GM15510 (cell line): ENCODE results near the gene GPM6B.

ENCODE experiments used
- POLR2A ChIP-seq: IDR thresholded peaks from 3 replicates; pipeline ENCODE4 v1.6.1; 2011; ENCODE audit warnings: borderline replicate concordance; ENCODE audit not compliant: insufficient read length; ENCODE audit errors: extremely low read depth

Gene GPM6B

DNA sequence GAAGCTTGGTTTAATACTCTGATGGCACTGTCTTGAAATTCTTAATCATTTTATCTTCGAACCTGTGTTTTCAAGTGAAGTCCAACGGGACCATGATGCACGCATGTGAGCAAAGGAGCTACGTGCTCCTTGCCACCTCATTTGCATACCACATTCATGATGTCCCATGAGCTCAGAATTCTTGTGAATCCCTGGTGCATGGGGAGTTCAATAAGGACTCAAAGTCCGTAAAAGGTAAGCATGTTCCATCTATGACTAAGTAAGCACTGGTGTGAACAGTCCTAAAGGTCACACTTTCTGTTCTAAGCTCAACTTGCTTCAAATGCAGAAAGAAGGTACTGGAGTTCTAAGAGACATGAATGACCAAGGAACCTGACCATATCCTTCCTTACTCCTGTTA lies 13.1 kb upstream of the GPM6B start:
- TF ChIP-seq POLR2A, result no peak

DNA sequence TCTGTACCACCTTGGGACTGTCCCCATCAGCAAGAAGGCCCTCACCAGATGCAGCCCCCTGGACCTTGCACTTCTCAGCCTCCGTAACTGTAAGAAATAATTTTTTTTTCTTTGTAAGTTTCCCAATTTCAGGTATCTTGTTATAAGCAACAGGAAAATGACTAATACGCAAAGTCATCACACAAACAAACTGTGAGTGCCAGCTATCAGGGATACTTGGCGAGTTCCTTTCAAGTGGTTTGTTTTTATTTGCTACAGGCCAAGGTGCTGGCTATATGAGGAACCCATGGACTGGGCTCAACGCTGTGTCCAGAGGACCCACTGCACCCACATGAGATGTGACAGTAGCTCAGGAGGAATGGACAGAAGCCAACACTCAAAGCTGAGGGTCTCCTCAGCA lies 11.5 kb upstream of the GPM6B start:
- no peak for TF ChIP-seq POLR2A

DNA sequence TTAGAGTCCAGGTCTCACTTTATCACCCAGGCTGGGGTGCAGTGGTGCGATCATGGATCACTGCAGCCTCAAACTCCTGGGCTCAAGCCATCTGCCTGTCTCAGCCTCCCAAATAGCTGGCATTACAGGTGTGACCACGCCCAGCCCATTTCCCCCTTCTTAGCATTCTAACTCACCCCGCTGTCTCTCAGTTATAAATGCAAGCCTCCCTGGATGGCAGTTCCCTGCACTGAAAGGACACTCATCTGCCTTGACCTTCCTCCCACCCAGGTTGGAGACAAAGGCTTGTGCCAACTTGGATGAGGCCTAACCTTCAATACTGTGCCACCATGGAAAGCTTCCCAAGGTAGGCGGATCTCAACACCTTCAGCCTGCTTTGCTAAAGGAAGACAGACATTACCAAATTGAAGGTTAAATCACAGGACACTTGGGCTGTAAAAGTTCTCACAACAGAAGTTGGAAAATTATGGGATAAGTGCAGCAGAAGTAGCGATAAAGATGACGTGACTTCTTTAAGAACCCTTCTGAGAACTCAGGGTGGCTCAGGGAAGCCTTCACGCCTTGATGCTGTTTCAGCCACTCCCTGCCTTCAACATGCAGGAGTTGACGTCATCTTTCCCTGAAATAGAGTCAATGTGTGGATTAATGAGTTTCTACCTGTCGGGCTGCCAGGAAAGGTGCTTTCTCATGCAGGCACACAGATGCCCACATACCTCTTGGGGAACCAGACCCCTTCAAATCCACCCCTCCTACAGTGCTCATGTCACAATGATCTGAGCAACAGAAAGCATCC lies 10.6 kb upstream of the GPM6B start:
- TF ChIP-seq POLR2A, result no peak

DNA sequence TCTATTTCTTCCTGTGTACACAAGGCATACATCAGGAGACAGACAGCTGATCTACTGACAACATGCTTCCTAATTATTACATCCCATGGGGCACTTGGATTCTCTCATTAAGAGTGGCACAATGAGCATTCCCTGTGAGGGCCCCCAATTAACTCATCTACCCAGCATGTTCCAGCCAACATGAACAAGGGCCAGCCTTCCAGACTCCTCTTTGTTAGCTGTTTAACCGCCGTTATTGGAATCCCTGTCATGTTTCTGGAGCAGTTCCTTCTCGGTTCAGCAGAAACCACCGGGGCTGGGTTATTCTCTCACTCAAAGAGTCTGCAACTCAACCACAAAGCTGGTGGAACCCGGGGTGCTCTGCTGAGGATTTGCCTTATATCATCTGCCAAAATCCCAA lies 9.9 kb upstream of the GPM6B start:
- TF ChIP-seq POLR2A, result no peak

- TF ChIP-seq POLR2A, result no peak
Measured at GRCh38 chrX:13825178-13825762, 8.4 kb upstream of the GPM6B start.

DNA sequence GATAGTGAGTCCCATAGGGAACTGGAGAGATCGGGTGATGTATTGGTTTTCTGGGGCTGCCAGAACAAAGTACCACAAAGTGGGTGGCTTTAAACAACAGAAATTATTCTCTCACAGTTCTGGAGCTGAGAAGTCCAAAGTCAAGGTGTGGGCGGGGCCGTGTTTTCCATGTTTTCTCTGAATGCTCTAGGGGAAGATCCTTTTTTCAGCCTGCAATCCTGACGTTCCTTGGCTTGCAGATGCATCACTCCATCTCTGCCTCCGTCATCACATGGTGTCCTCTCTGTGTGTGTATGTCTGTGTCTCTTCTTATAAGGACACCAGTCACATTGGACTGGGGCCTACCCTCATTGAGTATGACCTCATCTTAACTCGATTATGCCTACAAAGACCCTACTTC lies 7.9 kb upstream of the GPM6B start:
- TF ChIP-seq POLR2A, result no peak

DNA sequence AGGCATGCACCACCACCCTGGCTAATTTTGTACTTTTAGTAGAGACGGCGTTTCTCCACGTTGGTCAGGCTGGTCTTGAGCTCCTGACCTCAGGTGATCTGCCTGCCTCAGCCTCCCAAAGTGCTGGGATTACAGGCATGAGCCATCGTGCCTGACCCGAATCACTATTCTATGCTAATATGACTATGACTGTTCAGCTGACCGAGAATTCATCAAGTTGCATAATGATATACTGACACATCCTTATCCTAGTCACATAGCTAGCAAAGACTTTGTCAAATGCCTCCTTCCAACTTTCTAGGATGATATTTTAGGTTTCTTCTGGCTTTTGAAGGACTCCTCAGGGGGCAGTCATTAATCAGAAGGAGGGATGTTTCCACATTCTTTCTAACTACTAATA lies 4.8 kb upstream of the GPM6B start:
- no peak for TF ChIP-seq POLR2A

GRCh38 chrX:13816176-13816575 lies 717 bp downstream of the GPM6B start:
- no peak for TF ChIP-seq POLR2A

DNA sequence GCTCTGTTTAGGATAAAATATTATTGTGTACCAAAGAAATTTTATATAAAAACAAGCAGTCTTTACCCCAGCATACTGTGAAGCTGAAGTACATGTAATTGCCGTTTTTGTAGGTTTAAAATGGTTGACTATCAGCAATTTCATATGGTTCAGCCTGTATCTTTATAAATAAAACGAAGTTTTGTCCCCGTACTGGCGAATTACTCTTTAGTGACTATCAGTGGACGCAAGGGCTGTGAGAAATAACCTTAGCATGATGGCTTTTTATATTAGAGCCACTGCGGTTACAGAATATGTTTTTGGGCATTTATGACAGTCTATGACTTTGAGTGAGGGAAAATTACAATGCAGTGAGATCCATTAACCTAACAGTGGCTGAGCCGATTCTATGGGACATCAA lies 1.2 kb downstream of the GPM6B start:
- TF ChIP-seq POLR2A, result no peak

- TF ChIP-seq POLR2A, result no peak
Measured at GRCh38 chrX:13808865-13809264, 8.0 kb downstream of the GPM6B start.

- TF ChIP-seq POLR2A, result no peak
Measured at GRCh38 chrX:13808293-13808692, 8.6 kb downstream of the GPM6B start.

GRCh38 chrX:13805241-13805640 lies 11.7 kb downstream of the GPM6B start:
- TF ChIP-seq POLR2A, result no peak

DNA sequence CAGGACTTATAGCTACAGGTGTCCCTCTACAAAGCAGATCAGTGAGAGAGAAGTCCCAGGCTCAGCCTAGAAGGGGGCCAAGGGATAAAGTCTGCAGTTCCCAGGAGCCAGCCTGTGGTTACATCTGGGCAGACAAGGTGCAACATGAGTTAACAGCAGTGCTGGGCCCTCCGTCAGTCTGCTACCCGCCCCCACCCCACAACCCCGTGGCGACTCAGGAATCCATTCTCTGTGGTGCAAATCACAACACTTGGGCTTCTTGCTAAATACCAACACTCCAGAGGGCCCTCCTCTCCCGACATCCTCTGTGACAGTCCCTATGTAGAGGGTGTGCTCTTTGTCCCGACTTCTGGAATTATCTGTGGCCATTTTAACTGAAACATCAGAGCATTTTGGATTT lies 13.8 kb downstream of the GPM6B start:
- TF ChIP-seq POLR2A, result no peak

DNA sequence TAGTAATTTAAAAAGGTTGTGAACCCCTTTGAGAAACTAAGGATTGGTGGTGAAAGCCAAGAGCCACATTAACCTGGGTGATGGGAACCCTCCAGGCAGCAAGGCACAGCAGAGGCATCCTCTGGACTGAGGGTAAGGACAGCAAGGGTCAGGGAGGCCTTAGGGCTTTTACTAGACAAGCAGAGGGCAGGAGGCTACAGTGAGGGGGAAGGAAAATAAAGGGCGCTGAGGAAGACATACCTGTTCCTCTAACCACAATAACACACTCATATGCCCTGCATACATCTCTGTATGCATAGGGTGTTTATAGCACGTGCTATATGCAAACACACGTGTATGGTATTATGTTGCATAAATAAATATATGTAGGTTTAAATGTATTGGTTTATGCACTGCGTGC lies 18.7 kb downstream of the GPM6B start:
- TF ChIP-seq POLR2A, result no peak

GRCh38 chrX:13797512-13797911 lies 19.4 kb downstream of the GPM6B start:
- no peak for TF ChIP-seq POLR2A

DNA sequence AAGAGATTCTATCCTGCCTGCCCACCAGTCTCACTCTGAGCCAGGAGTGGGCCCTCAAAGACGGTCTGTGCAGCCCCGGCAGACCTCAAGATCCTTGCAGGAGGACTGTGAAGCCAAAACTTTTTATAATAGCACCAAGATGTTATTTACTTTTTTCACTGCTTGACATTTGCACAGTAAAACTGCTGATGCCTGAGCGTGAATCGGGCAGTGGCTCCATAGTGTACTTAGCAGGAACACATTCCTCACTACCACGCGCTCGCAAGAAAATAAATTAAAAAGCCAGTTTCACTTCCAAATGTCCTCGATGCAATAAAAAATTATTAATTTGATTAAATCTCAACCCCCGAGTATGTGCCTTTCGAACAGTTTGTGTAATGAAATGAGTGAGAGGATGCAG lies 22.5 kb downstream of the GPM6B start:
- TF ChIP-seq POLR2A, result no peak
